SK-N-SH treated with all-trans-retinoic acid at 6 μM for 48 hours (cell line): ENCODE results near the gene MYO15A.

Source experiments
- ARNTL ChIP-seq: fragments of 450-650 bp; formaldehyde crosslinking; IDR thresholded peaks from 2 replicates; pipeline ENCODE4 v1.5.0; 2020; ENCODE audit warnings: low read depth, mild to moderate bottlenecking, moderate library complexity, borderline replicate concordance
- BACH2 ChIP-seq: fragments of 250-450 bp; sonication (Bioruptor Pico); IDR thresholded peaks from 2 replicates; pipeline ENCODE4 v1.9.0; 2021; ENCODE audit warnings: mild to moderate bottlenecking, borderline replicate concordance
- GLIS3 ChIP-seq: fragments of 250-450 bp; sonication (Bioruptor Pico); IDR thresholded peaks from 2 replicates; pipeline ENCODE4 v1.5.0; 2020; ENCODE audit warnings: mild to moderate bottlenecking, moderate library complexity
- ISL1 ChIP-seq: fragments of 250-450 bp; sonication (Bioruptor Pico); IDR thresholded peaks from 2 replicates; pipeline ENCODE4 v2.1.2; 2022; ENCODE audit warnings: mild to moderate bottlenecking, moderate library complexity
- OSR1 ChIP-seq: fragments of 250-450 bp; sonication (Bioruptor Pico); IDR thresholded peaks from 2 replicates; pipeline ENCODE4 v1.8.0; 2022; ENCODE audit warnings: moderate library complexity, mild to moderate bottlenecking, inconsistent platforms
- POU6F1 ChIP-seq: fragments of 250-450 bp; sonication (Bioruptor Pico); IDR thresholded peaks from 2 replicates; pipeline ENCODE4 v1.8.0; 2021; ENCODE audit warnings: low read depth, mild to moderate bottlenecking, moderate library complexity, borderline replicate concordance
- RARB ChIP-seq: fragments of 250-450 bp; sonication (Bioruptor Pico); IDR thresholded peaks from 2 replicates; pipeline ENCODE4 v1.8.0; 2021; ENCODE audit warnings: mild to moderate bottlenecking, moderate library complexity
- ZC3H10 ChIP-seq: fragments of 250-450 bp; sonication (Bioruptor Pico); IDR thresholded peaks from 2 replicates; pipeline ENCODE4 v1.5.1; 2021; ENCODE audit warnings: mild to moderate bottlenecking, moderate library complexity
- ZFP3 ChIP-seq: fragments of 250-450 bp; sonication (Bioruptor Pico); IDR thresholded peaks from 2 replicates; pipeline ENCODE4 v1.5.0; 2020; ENCODE audit warnings: mild to moderate bottlenecking, moderate library complexity
- ZFP30 ChIP-seq: fragments of 450-650 bp; formaldehyde crosslinking; IDR thresholded peaks from 2 replicates; pipeline ENCODE4 v1.5.0; 2022; ENCODE audit warnings: mild to moderate bottlenecking, moderate library complexity
- ZNF565 ChIP-seq: fragments of 450-650 bp; formaldehyde crosslinking; conservative IDR thresholded peaks from 2 replicates; pipeline ENCODE4 v1.5.0; 2020; ENCODE audit warnings: low read depth, mild to moderate bottlenecking, moderate library complexity
- ZNF8 ChIP-seq: fragments of 450-650 bp; formaldehyde crosslinking; IDR thresholded peaks from 2 replicates; pipeline ENCODE4 v1.5.0; 2020; ENCODE audit warnings: mild to moderate bottlenecking, moderate library complexity
- TF ChIP-seq, protein P1 (sequence below): fragments of 250-450 bp; sonication (Bioruptor Pico); IDR thresholded peaks from 2 replicates; pipeline ENCODE4 v1.8.0; 2020; ENCODE audit warnings: mild to moderate bottlenecking, moderate library complexity, borderline replicate concordance
- TF ChIP-seq, protein P2 (sequence below): fragments of 250-450 bp; sonication (Bioruptor Pico); IDR thresholded peaks from 2 replicates; pipeline ENCODE4 v1.5.1; 2020; ENCODE audit warnings: low read depth, mild to moderate bottlenecking, moderate library complexity

GRCh38 chr17:18146980-18147379, 38.4 kb downstream of the MYO15A start:
- TF ChIP-seq ZFP3 (CRISPR knock-in tag) (no peak), ZNF565 (CRISPR knock-in tag) (no peak), ARNTL (CRISPR knock-in tag) (no peak), ISL1 (CRISPR knock-in tag) (no peak), BACH2 (CRISPR knock-in tag) (no peak), OSR1 (no peak), ZFP30 (CRISPR knock-in tag) (no peak), GLIS3 (no peak), POU6F1 (no peak), RARB (CRISPR knock-in tag) (no peak), ZNF8 (CRISPR knock-in tag) (no peak), ZC3H10 (CRISPR knock-in tag) (no peak)
- TF ChIP-seq, protein P1, sequence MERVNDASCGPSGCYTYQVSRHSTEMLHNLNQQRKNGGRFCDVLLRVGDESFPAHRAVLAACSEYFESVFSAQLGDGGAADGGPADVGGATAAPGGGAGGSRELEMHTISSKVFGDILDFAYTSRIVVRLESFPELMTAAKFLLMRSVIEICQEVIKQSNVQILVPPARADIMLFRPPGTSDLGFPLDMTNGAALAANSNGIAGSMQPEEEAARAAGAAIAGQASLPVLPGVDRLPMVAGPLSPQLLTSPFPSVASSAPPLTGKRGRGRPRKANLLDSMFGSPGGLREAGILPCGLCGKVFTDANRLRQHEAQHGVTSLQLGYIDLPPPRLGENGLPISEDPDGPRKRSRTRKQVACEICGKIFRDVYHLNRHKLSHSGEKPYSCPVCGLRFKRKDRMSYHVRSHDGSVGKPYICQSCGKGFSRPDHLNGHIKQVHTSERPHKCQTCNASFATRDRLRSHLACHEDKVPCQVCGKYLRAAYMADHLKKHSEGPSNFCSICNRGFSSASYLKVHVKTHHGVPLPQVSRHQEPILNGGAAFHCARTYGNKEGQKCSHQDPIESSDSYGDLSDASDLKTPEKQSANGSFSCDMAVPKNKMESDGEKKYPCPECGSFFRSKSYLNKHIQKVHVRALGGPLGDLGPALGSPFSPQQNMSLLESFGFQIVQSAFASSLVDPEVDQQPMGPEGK (CRISPR knock-in tag) = no peak
- TF ChIP-seq, protein P2, sequence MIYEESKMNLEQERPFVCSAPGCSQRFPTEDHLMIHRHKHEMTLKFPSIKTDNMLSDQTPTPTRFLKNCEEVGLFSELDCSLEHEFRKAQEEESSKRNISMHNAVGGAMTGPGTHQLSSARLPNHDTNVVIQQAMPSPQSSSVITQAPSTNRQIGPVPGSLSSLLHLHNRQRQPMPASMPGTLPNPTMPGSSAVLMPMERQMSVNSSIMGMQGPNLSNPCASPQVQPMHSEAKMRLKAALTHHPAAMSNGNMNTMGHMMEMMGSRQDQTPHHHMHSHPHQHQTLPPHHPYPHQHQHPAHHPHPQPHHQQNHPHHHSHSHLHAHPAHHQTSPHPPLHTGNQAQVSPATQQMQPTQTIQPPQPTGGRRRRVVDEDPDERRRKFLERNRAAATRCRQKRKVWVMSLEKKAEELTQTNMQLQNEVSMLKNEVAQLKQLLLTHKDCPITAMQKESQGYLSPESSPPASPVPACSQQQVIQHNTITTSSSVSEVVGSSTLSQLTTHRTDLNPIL (CRISPR knock-in tag) = no peak
